HepG2 (cell line): Measurements from ENCODE around the gene CCNL1. TPM values are rescaled to one million over a fixed set of nuclear protein-coding genes. Genes with fewer than 3 reads are reported as not detected.
A peak's percentile ranks its signal among the peaks of the same experiment; 100 is the strongest.

Experiments used
- CREM ChIP-seq, 2 experiments: sonication (generic) in 1 of 2; formaldehyde crosslinking in 1 of 2; IDR thresholded peaks; 2 replicates each; pipeline versions ENCODE4 v1.4.0 to v1.6.1; 2016 to 2020; ENCODE audit warnings: antibody characterized with exemption in 1 of 2, mild to moderate bottlenecking in 1 of 2, missing genetic modification reagents in 1 of 2
- KIAA2018 ChIP-seq: sonication (generic); formaldehyde crosslinking; IDR thresholded peaks from 2 replicates; pipeline ENCODE4 v1.5.0; 2020; ENCODE audit warnings: mild to moderate bottlenecking, missing genetic modification reagents, borderline replicate concordance
- MYC ChIP-seq: sonication (generic); formaldehyde crosslinking; IDR thresholded peaks from 2 replicates; pipeline ENCODE4 v1.9.0; 2021; ENCODE audit warnings: missing genetic modification reagents, borderline replicate concordance
- NBN ChIP-seq: fragments of 450-650 bp; conservative IDR thresholded peaks from 2 replicates; pipeline ENCODE4 v1.6.1; 2017
- SNAPC4 ChIP-seq: sonication (generic); formaldehyde crosslinking; IDR thresholded peaks from 2 replicates; pipeline ENCODE4 v1.4.0; 2020; ENCODE audit warnings: mild to moderate bottlenecking, missing genetic modification reagents
- ZBTB44 ChIP-seq: sonication (generic); formaldehyde crosslinking; IDR thresholded peaks from 2 replicates; pipeline ENCODE4 v1.4.0; 2020; ENCODE audit warnings: missing genetic modification reagents
- ZFP41 ChIP-seq: sonication (generic); formaldehyde crosslinking; IDR thresholded peaks from 2 replicates; pipeline ENCODE4 v1.4.0; 2020; ENCODE audit warnings: mild to moderate bottlenecking, missing genetic modification reagents, borderline replicate concordance
- ZNF280D ChIP-seq: sonication (generic); formaldehyde crosslinking; IDR thresholded peaks from 2 replicates; pipeline ENCODE4 v1.5.1; 2020; ENCODE audit warnings: mild to moderate bottlenecking, missing genetic modification reagents
- polyA plus RNA-seq, 8 experiments: library from polyadenylated mRNA; depleted of rRNA in 3 of 8; stranded (reverse) in 7 of 8; unstranded in 1 of 8; fragments of >200 nt; fragmentation: Illumina TruSeq in 4 of 8; extraction: Trizol in 4 of 8; gene quantifications; 2 replicates each; pipeline versions ENCODE4 v1.2.1 to v1.2.3, GENCODE V29; 2011 to 2016; ENCODE audit warnings: low read depth in 4 of 8, missing spikeins in 1 of 8, mixed read lengths in 1 of 8; ENCODE audit not compliant: insufficient read depth in 1 of 8
- total RNA-seq, 5 experiments: library from RNA; depleted of rRNA; stranded (reverse); fragments of >200 nt; fragmentation: Illumina TruSeq; extraction: Trizol; gene quantifications; 2 replicates each; pipeline ENCODE4 v1.2.3, GENCODE V29; 2016; ENCODE audit warnings: low read depth in 1 of 5

Gene CCNL1
- total and polyA plus RNA-seq, 2 of the 13 experiments (the other 11 are each of a cell fraction or from before 2014, with no cell fraction given) = 151 to 303 TPM

GRCh38 chr3:157174649-157175498 lies 14.9 kb upstream of the CCNL1 start (continued):
- TF ChIP-seq SNAPC4 (peak; percentile 96), ZBTB44 (peak; percentile 41; the same call in 1 of the 2 replicates), KIAA2018 (no peak; the same call in 1 of the 2 replicates), CREM (IDR thresholded peaks at IDR 0.05) (peak; percentile 97), CREM (CRISPR knock-in tag; IDR thresholded peaks at IDR 0.05) (peak; percentile 49; the same call in 1 of the 2 replicates), ZNF280D (peak; percentile 96), NBN (no peak), MYC (CRISPR knock-in tag) (peak; percentile 98), ZFP41 (CRISPR knock-in tag) (peak; percentile 87; the same call in 1 of the 2 replicates)
